ENCODE measurements around the gene MGAT5B. TPM values are rescaled to one million over a fixed set of nuclear protein-coding genes. Genes with fewer than 3 reads are reported as not detected.

Gene MGAT5B
- total and polyA plus RNA-seq, 7 donors, result 0.16 to 0.83 (median 0.51) TPM; not detected in 2

DNA sequence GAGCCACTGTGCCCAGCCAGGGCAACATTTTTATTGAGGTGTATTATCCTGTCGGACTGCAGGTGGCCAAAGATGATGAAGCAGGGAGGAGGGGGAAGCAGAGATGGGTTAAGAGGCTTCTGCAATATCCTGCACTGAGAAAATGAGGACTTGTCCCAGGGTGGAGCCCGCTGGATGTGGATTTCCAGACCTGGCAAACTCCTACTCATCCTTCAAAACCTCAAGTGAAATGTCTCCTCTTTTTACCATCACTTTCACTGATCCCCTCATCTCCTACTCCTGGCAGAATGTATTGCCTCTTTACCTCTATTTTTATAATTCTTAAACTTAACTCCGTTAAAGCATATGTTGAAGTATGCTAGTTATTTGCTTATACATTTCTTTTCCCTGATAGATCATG, 60.9 kb downstream of the MGAT5B start:
- no peak overlapping the region for H3K4me3 ChIP-seq
- no peaks in the 10 kb centered on the region for H3K9me3 ChIP-seq
- H3K27me3 ChIP-seq, result peaks cover 0 to 2% (median 0%) of the 10 kb centered on the region in 3 donors
- intact Hi-C loops (cut with DNase I), result no loop called here
- no peak for DNase-seq
- H3K27ac ChIP-seq, result no peak overlapping the region
- TF ChIP-seq EP300 (IDR thresholded peaks at IDR 0.05) (no peak), POLR2A (IDR thresholded peaks at IDR 0.05) (no peak), CTCF (IDR thresholded peaks at IDR 0.05) (no peak), POLR2AphosphoS5 (IDR thresholded peaks at IDR 0.05) (no peak)
- WGBS, 2 donors, result 79 to 88% methylated on average over 3 of the region's 3 CpGs
- no peaks in the 10 kb centered on the region for H3K36me3 ChIP-seq
- H3K4me1 ChIP-seq, result peaks cover 0 to 9% (median 4%) of the 10 kb centered on the region in 4 donors

GRCh38 chr17:76929601-76930000, 61.4 kb downstream of the MGAT5B start:
- Histone ChIP-seq H3K27ac (no peak overlapping the region), H3K4me3 (no peak overlapping the region), H3K36me3 (no peaks in the 10 kb centered on the region), H3K9me3 (no peaks in the 10 kb centered on the region), H3K4me1 (peaks cover 0 to 9% (median 4%) of the 10 kb centered on the region in 4 donors), H3K27me3 (no peaks in the 10 kb centered on the region)
- TF ChIP-seq EP300 (IDR thresholded peaks at IDR 0.05) (no peak), POLR2A (IDR thresholded peaks at IDR 0.05) (no peak), CTCF (IDR thresholded peaks at IDR 0.05) (no peak), POLR2AphosphoS5 (IDR thresholded peaks at IDR 0.05) (no peak)
- intact Hi-C loops (cut with DNase I), result no loop called here
- DNase-seq, result no peak
- WGBS, 2 donors, result 70 to 72% methylated on average over 2 of the region's 2 CpGs

DNA sequence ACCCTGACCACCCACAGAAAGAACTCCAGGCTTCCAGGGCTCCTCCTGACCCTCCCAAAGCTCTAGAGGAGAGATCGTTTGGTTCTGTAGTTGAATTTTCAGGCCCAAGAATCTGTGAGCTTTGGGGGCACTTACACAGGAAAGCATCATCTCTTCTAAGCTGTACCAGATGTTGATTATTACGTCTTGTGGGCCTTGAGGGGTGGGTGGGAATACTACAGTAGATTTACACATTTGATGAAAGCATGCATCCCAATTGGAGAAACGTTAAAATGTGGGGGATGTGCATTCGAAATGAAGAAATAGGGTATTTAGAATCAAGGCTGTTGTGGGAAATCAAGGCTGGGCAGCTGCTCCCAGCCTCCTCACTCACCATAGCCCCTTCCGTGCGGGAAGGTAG, 61.9 kb downstream of the MGAT5B start:
- no peak for TF ChIP-seq CTCF (IDR thresholded peaks at IDR 0.05)
- TF ChIP-seq POLR2A (IDR thresholded peaks at IDR 0.05), result no peak
- TF ChIP-seq POLR2AphosphoS5 (IDR thresholded peaks at IDR 0.05), result no peak
- TF ChIP-seq EP300 (IDR thresholded peaks at IDR 0.05), result no peak
- Histone ChIP-seq H3K4me1 (peaks cover 0 to 9% (median 4%) of the 10 kb centered on the region in 4 donors), H3K4me3 (no peak overlapping the region), H3K27ac (no peak overlapping the region), H3K36me3 (no peaks in the 10 kb centered on the region), H3K27me3 (no peaks in the 10 kb centered on the region), H3K9me3 (no peaks in the 10 kb centered on the region)
- intact Hi-C loops (cut with DNase I), result no loop called here
- 72 to 83% methylated on average over 6 of the region's 6 CpGs for WGBS, 2 donors
- no peak for DNase-seq

DNA sequence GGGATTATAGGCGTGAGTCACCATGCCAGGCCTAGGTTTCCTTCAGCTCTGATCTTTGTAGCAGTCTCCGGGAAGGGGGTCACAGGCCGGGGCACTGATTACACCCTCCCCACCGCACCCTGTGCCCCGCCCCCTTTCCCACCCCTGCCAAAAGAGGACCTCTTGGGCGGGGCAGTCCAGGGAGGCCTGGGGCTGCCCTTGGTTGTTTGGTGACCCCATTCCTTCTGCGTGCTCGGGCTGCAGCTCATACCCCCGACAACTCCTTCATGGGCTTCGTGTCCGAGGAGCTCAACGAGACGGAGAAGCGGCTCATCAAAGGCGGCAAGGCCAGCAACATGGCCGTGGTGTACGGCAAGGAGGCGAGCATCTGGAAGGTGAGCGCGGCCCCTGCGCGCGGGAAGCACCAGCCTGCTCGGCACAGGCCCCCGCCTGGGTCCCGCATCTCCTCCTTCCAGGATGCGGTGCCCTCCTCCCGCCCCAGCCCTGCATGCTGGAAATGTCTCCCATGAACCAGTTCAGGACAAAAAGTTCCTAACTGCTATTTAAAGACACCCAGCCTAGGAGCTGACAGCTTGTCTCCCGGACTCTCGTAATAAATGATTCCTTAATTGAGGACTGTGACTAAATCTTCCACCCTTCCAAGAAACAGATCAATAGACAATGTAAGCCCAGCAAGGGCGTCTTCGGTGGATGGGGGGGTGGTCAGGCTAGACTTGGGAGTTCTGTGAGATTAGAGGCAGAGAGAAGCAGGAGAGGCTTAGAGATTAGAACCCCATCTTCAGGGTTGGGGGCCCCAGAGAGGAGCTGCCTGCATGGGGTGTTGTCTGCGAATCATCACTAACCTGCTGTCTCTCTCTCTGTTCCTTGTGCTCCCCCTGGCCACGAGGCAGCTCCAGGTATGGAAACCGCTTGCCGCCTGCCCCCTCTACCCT, 64.5 kb downstream of the MGAT5B start:
- TF ChIP-seq EP300 (IDR thresholded peaks at IDR 0.05) (no peak), CTCF (IDR thresholded peaks at IDR 0.05) (no peak), POLR2A (IDR thresholded peaks at IDR 0.05) (no peak), POLR2AphosphoS5 (IDR thresholded peaks at IDR 0.05) (no peak)
- Histone ChIP-seq H3K4me3 (no peak overlapping the region), H3K27ac (no peak overlapping the region), H3K9me3 (no peaks in the 10 kb centered on the region), H3K27me3 (peaks cover 0 to under 1% (median 0%) of the 10 kb centered on the region in 3 donors), H3K4me1 (no peaks in the 10 kb centered on the region), H3K36me3 (no peaks in the 10 kb centered on the region)
- DNase-seq, result no peak
- 80 to 89% methylated on average over 36 of the region's 36 CpGs for WGBS, 2 donors
- intact Hi-C loops (cut with DNase I), result no loop called here

Data from sigmoid colon (tissue), 7 donors.